H1 (cell line): ENCODE measurements around the gene LSM3. TPM values are rescaled to one million over a fixed set of nuclear protein-coding genes. Genes with fewer than 3 reads are reported as not detected.

ENCODE experiments used
- CTCF ChIA-PET: fragments of 300-600 bp; sonication (Branson Sonifier 250); formaldehyde crosslinking; loops from one replicate; lab custom pipeline; 2021; ENCODE audit not compliant: partially characterized antibody; lab: Charles Lee
- POLR2A ChIA-PET: fragments of 300-600 bp; sonication (Branson Sonifier 250); formaldehyde crosslinking; loops from one replicate; lab custom pipeline; 2021; ENCODE audit warnings: inconsistent platforms; ENCODE audit not compliant: partially characterized antibody; lab: Charles Lee
- DNase-seq, 2 experiments: peaks; one replicate each; pipeline versions ENCODE4 v3.0.0 to v3.0.0-alpha.2; 2010 to 2022; ENCODE audit warnings: low spot score in 2 of 2, low read depth in 1 of 2, mixed read lengths in 1 of 2
- FAIRE-seq: peaks from 2 replicates; lab custom pipeline; 2011; peaks lifted over from hg19 to GRCh38; lab: Jason Lieb, UNC
- H2AFZ ChIP-seq: 2 replicates; pipeline ENCODE4 v1.8.1; 2012; ENCODE audit warnings: low read length, inconsistent platforms
- H2AK5ac ChIP-seq: 2 replicates; pipeline ENCODE4 v1.6.1; 2013; ENCODE audit warnings: low read depth, low read length
- H2BK120ac ChIP-seq: replicated peaks from 2 replicates; pipeline ENCODE3; 2013; ENCODE audit warnings: low read depth, low read length, inconsistent platforms
- H2BK12ac ChIP-seq: 2 replicates; pipeline ENCODE4 v1.6.1; 2013; ENCODE audit warnings: low read depth, low read length
- H2BK15ac ChIP-seq: 2 replicates; pipeline ENCODE4 v1.6.1; 2013; ENCODE audit warnings: low read length
- H2BK20ac ChIP-seq: 2 replicates; pipeline ENCODE4 v1.6.1; 2013; ENCODE audit warnings: low read length
- H2BK5ac ChIP-seq: 2 replicates; pipeline ENCODE4 v1.6.1; 2013; ENCODE audit warnings: low read depth, low read length
- H3K14ac ChIP-seq: 2 replicates; pipeline ENCODE4 v1.6.1; 2013; ENCODE audit warnings: inconsistent platforms; ENCODE audit not compliant: insufficient read length
- H3K18ac ChIP-seq: 2 replicates; pipeline ENCODE4 v1.6.1; 2013; ENCODE audit warnings: low read length; ENCODE audit errors: extremely low read depth
- H3K23ac ChIP-seq: 2 replicates; pipeline ENCODE4 v1.6.1; 2013; ENCODE audit warnings: inconsistent platforms; ENCODE audit not compliant: insufficient read length
- H3K23me2 ChIP-seq: 2 replicates; pipeline ENCODE4 v1.6.1; 2013; ENCODE audit warnings: low read depth, low read length
- H3K27ac ChIP-seq: 2 replicates; pipeline ENCODE4 v1.6.1; 2011; ENCODE audit warnings: low read depth, low read length, inconsistent platforms
- H3K27me3 ChIP-seq, 4 experiments: replicated peaks in 1 of 4; 1 replicate in 1 of 4; 2 replicates in 3 of 4; pipeline versions ENCODE4 v1.6.1 to v1.8.1; 2011 to 2013; ENCODE audit warnings: low read length in 3 of 4, mild to moderate bottlenecking in 3 of 4, inconsistent platforms in 2 of 4, mixed read lengths in 2 of 4, moderate library complexity in 1 of 4; ENCODE audit not compliant: control insufficient read depth in 3 of 4, insufficient read depth in 3 of 4; ENCODE audit errors: extremely low read depth in 1 of 4
- H3K36me3 ChIP-seq, 4 experiments: 2 replicates each; pipeline versions ENCODE4 v1.6.1 to v1.8.1; 2011 to 2013; ENCODE audit warnings: mild to moderate bottlenecking in 4 of 4, low read length in 3 of 4, moderate library complexity in 2 of 4, control low read depth in 1 of 4, inconsistent platforms in 1 of 4; ENCODE audit not compliant: insufficient read depth in 4 of 4, control insufficient read depth in 2 of 4
- H3K4ac ChIP-seq: replicated peaks from 2 replicates; pipeline ENCODE3; 2013; ENCODE audit warnings: low read length, low read depth, mixed read lengths, inconsistent platforms; ENCODE audit not compliant: insufficient read length
- H3K4me1 ChIP-seq, 4 experiments: replicated peaks in 1 of 4; 1 replicate in 1 of 4; 2 replicates in 3 of 4; pipeline versions ENCODE4 v1.6.1 to v1.8.1; 2011 to 2013; ENCODE audit warnings: low read length in 3 of 4, inconsistent platforms in 2 of 4, mixed read lengths in 1 of 4; ENCODE audit not compliant: insufficient read depth in 4 of 4, control insufficient read depth in 3 of 4
- H3K4me2 ChIP-seq, 2 experiments: 2 replicates each; pipeline versions ENCODE4 v1.6.1 to v1.8.1; 2011 to 2013; ENCODE audit warnings: low read depth in 2 of 2, low read length in 2 of 2, control low read depth in 1 of 2, inconsistent platforms in 1 of 2, mild to moderate bottlenecking in 1 of 2; ENCODE audit not compliant: insufficient read depth in 1 of 2
- H3K4me3 ChIP-seq, 4 experiments: fragments of 200-600, 300-600 bp in 1 of 4; sonication (generic), shearing (Covaris generic), sonication (Bioruptor Twin) in 1 of 4; 2 replicates each; pipeline versions ENCODE4 v1.5.1 to v1.8.1; 2011 to 2016; ENCODE audit warnings: low read length in 4 of 4, low read depth in 3 of 4, control low read depth in 2 of 4, inconsistent platforms in 2 of 4, mild to moderate bottlenecking in 2 of 4, mixed read lengths in 1 of 4, moderate library complexity in 1 of 4; ENCODE audit not compliant: insufficient read depth in 2 of 4; ENCODE audit errors: extremely low read depth in 1 of 4
- H3K56ac ChIP-seq: replicated peaks from 2 replicates; pipeline ENCODE3; 2013; ENCODE audit warnings: low read depth, mild to moderate bottlenecking, mixed read lengths, low read length, inconsistent platforms; ENCODE audit not compliant: insufficient read length
- H3K79me1 ChIP-seq: 2 replicates; pipeline ENCODE4 v1.6.1; 2013; ENCODE audit warnings: low read depth, low read length, control low read depth
- H3K79me2 ChIP-seq, 2 experiments: 2 replicates each; pipeline versions ENCODE4 v1.6.1 to v1.8.1; 2012 to 2013; ENCODE audit warnings: low read length in 2 of 2, mild to moderate bottlenecking in 2 of 2, inconsistent platforms in 1 of 2; ENCODE audit not compliant: insufficient read depth in 2 of 2, control insufficient read depth in 1 of 2
- H3K9ac ChIP-seq, 4 experiments: replicated peaks in 1 of 4; 1 replicate in 1 of 4; 2 replicates in 3 of 4; pipeline versions ENCODE4 v1.6.1 to v1.8.1; 2011 to 2013; ENCODE audit warnings: low read depth in 3 of 4, low read length in 3 of 4, control low read depth in 2 of 4, mild to moderate bottlenecking in 2 of 4, moderate library complexity in 2 of 4, inconsistent platforms in 1 of 4; ENCODE audit errors: extremely low read depth in 1 of 4
- H3K9me3 ChIP-seq, 2 experiments: 2 replicates each; pipeline versions ENCODE4 v1.6.1 to v1.8.1; 2012 to 2013; ENCODE audit warnings: mild to moderate bottlenecking in 2 of 2, moderate library complexity in 2 of 2, control low read depth in 1 of 2, inconsistent platforms in 1 of 2, low read depth in 1 of 2, low read length in 1 of 2, mixed read lengths in 1 of 2; ENCODE audit not compliant: insufficient read depth in 2 of 2
- H4K20me1 ChIP-seq, 2 experiments: replicated peaks in 1 of 2; 2 replicates each; pipeline versions ENCODE3 to v1.8.1; 2011 to 2013; ENCODE audit warnings: inconsistent platforms in 2 of 2, low read length in 2 of 2, mild to moderate bottlenecking in 1 of 2; ENCODE audit not compliant: insufficient read depth in 2 of 2, control insufficient read depth in 1 of 2
- H4K5ac ChIP-seq: 2 replicates; pipeline ENCODE4 v1.6.1; 2013; ENCODE audit warnings: low read length, low read depth, mixed read lengths, inconsistent platforms; ENCODE audit not compliant: insufficient read length
- H4K8ac ChIP-seq: 2 replicates; pipeline ENCODE4 v1.8.0; 2013; ENCODE audit warnings: mild to moderate bottlenecking, moderate library complexity, low read length, inconsistent platforms; ENCODE audit not compliant: insufficient read depth; ENCODE audit errors: extremely low read depth
- H4K91ac ChIP-seq: replicated peaks from 2 replicates; pipeline ENCODE3; 2013; ENCODE audit warnings: low read length, mixed read lengths, inconsistent platforms; ENCODE audit not compliant: insufficient read length
- ASH2L ChIP-seq: fragments of 200-600, 300-600 bp; sonication (generic); IDR thresholded peaks from one replicate; pipeline ENCODE4 v1.7.1; 2017; ENCODE audit warnings: low read length
- BACH1 ChIP-seq: IDR thresholded peaks from 2 replicates; pipeline ENCODE4 v1.6.1; 2012; ENCODE audit warnings: low read length, improper control_type of control experiment
- BCL11A ChIP-seq, 2 experiments: IDR thresholded peaks; one replicate each; pipeline ENCODE4 v1.6.1; 2011; ENCODE audit warnings: low read depth in 2 of 2, low read length in 2 of 2, mild to moderate bottlenecking in 2 of 2
- CBX8 ChIP-seq: fragments of 300-800, 300-1000 bp; sonication (generic); IDR thresholded peaks from 2 replicates; pipeline ENCODE4 v1.7.1; 2016; ENCODE audit warnings: low read depth, low read length, borderline replicate concordance
- CEBPB ChIP-seq: IDR thresholded peaks from 2 replicates; pipeline ENCODE4 v1.6.1; 2012; ENCODE audit warnings: low read depth, low read length
- JUN ChIP-seq: IDR thresholded peaks from 2 replicates; pipeline ENCODE4 v1.6.1; 2011; ENCODE audit warnings: low read depth, mild to moderate bottlenecking, improper control_type of control experiment, low read length
- JUND ChIP-seq: IDR thresholded peaks from 2 replicates; pipeline ENCODE4 v1.6.1; 2011; ENCODE audit warnings: mild to moderate bottlenecking, improper control_type of control experiment, low read length
- SIX5 ChIP-seq: IDR thresholded peaks from 2 replicates; pipeline ENCODE4 v1.6.1; 2011; ENCODE audit warnings: mild to moderate bottlenecking, low read depth, low read length
- SP2 ChIP-seq: IDR thresholded peaks from 2 replicates; pipeline ENCODE4 v1.6.1; 2012; ENCODE audit warnings: mild to moderate bottlenecking, low read length, inconsistent platforms
- SP4 ChIP-seq: IDR thresholded peaks from 2 replicates; pipeline ENCODE4 v1.6.1; 2012; ENCODE audit warnings: low read length, inconsistent platforms
- TBP ChIP-seq: IDR thresholded peaks from 2 replicates; pipeline ENCODE4 v1.6.1; 2011; ENCODE audit warnings: low read depth, low read length, improper control_type of control experiment
- WGBS, 2 experiments: shearing (Covaris generic) in 1 of 2; methylation state at CpG; one replicate each; pipeline versions ENCODE4 v1.1.6 to v1.1.7; 2013 to 2015; ENCODE audit warnings: low lambda C conversion rate in 2 of 2, mixed read lengths in 2 of 2, inconsistent platforms in 1 of 2, low coverage in 1 of 2, missing lambda C conversion rate in 1 of 2; ENCODE audit not compliant: insufficient replicate concordance in 2 of 2, insufficient coverage in 1 of 2, insufficient read length in 1 of 2; ENCODE audit errors: extremely low coverage in 1 of 2, missing lambda C conversion rate in 1 of 2; 5-methylcytosine and 5-hydroxymethylcytosine counted together
- polyA plus RNA-seq, 7 experiments: library from polyadenylated mRNA; depleted of rRNA in 3 of 7; stranded (reverse) in 5 of 7; unstranded in 2 of 7; fragments of >200 nt in 5 of 7; fragments of 200-250 nt in 2 of 7; gene quantifications; 1 replicate in 5 of 7; 2 replicates in 1 of 7; 4 replicates in 1 of 7; pipeline versions ENCODE4 v1.2.1 to v1.2.3, GENCODE V29; 2011 to 2013; ENCODE audit warnings: missing spikeins in 2 of 7, mixed read lengths in 2 of 7
- total RNA-seq: library from RNA; stranded (reverse); fragmentation: NEBNext Ultra II Directional; extraction: Animal tissue kit (Norgen Biotek cat#: 25700); gene quantifications from 2 replicates; pipeline ENCODE4 v1.2.1, GENCODE V29; 2021

LSM3 gene
- total and polyA plus RNA-seq, 2 of the 8 experiments (the other 6 are each of a cell fraction or from before 2014, with no cell fraction given) = 7.1 to 25.4 TPM

DNA sequence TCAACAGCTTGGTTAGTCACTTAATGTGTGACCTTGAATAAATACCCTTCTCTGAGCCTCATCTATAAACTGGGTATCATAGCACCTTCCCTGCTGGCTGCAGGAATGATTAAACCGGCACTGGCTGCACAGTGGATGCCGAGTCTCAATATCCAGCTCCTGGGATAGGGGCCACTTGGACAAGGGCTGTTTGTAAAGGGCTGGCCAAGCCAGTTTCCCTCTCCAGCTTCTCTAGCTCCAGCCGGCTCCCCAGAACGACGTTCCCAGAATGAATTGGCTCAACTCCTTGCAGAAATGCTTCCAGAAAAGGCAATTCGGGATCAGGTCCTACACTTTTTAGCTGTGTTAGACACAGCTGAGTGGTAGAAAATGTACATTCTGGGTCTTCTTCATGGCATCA lies 58.8 kb downstream of the LSM3 start:
- H3K27ac ChIP-seq = no peak overlapping the region
- H2AFZ ChIP-seq = no peak overlapping the region
- no peaks in the 10 kb centered on the region for H3K79me2 ChIP-seq
- DNase-seq (no peak), FAIRE-seq (no peak)
- no peaks in the 10 kb centered on the region for H3K36me3 ChIP-seq
- no peaks in the 10 kb centered on the region for H3K23me2 ChIP-seq
- H3K4me2 ChIP-seq = no peak overlapping the region
- no peaks in the 10 kb centered on the region for H3K4me1 ChIP-seq
- H2AK5ac ChIP-seq = no peak overlapping the region
- no peak overlapping the region for H2BK20ac ChIP-seq
- no peaks in the 10 kb centered on the region for H4K20me1 ChIP-seq
- no peak overlapping the region for H4K91ac ChIP-seq
- H3K9ac ChIP-seq = no peak overlapping the region
- CTCF ChIA-PET = interaction anchor here (0.9 to 1.6 kb wide), 4 partner anchors 12 to 52 kb away, joined by 3 to 5 read pairs (median 4); no protein-coding TSS in a partner anchor
- no peak overlapping the region for H3K4me3 ChIP-seq
- H3K14ac ChIP-seq = no peak overlapping the region
- no peaks in the 10 kb centered on the region for H3K79me1 ChIP-seq
- no peak overlapping the region for H2BK5ac ChIP-seq
- no peak overlapping the region for H2BK120ac ChIP-seq
- H4K8ac ChIP-seq = no peak overlapping the region
- H2BK12ac ChIP-seq = no peak overlapping the region
- H3K56ac ChIP-seq = no peak overlapping the region
- peaks cover 4 to 6% of the 10 kb centered on the region in 2 experiments; a peak in 1 of 4 replicates for H3K9me3 ChIP-seq
- 94% methylated on average over 6 of the region's 6 CpGs; no CpG with 5 or more reads in 1 of the 2 experiments for WGBS, 2 experiments
- no peak for TF ChIP-seq SIX5
- TF ChIP-seq BACH1 = no peak
- TF ChIP-seq TBP = no peak
- TF ChIP-seq JUND = no peak
- TF ChIP-seq ASH2L = no peak
- TF ChIP-seq BCL11A (IDR thresholded peaks at IDR 0.05; ENCODE audit: low read depth in 2 of 2, low read length in 2 of 2) = no peak
- no peak for TF ChIP-seq SP4
- no peak for TF ChIP-seq CBX8
- no peak for TF ChIP-seq CEBPB
- TF ChIP-seq JUN = no peak
- TF ChIP-seq SP2 = no peak
- no peak overlapping the region for H3K18ac ChIP-seq
- POLR2A ChIA-PET = interaction anchor here (0.6 kb wide), 1 partner anchor 42 kb away, joined by 3 read pairs; no protein-coding TSS in a partner anchor
- H3K4ac ChIP-seq = no peak overlapping the region
- H3K23ac ChIP-seq = no peak overlapping the region
- H3K27me3 ChIP-seq = no peaks in the 10 kb centered on the region
- no peak overlapping the region for H4K5ac ChIP-seq
- H2BK15ac ChIP-seq = no peak overlapping the region
